SK-N-MC (cell line): Measurements from ENCODE around the gene CCL3.

Experiments used
- DNase-seq: peaks from one replicate; pipeline ENCODE4 v3.0.0-alpha.2; 2011; ENCODE audit warnings: low read depth, low spot score
- H3K27ac ChIP-seq: fragments of 200-600 bp; sonication (generic); 2 replicates; pipeline ENCODE4 v1.5.1; 2016; ENCODE audit warnings: mixed run types
- H3K36me3 ChIP-seq: fragments of 200-600 bp; sonication (generic); 2 replicates; pipeline ENCODE4 v1.6.1; 2017; ENCODE audit warnings: antibody characterized with exemption, low read length, mixed read lengths; ENCODE audit not compliant: insufficient read depth
- H3K4me3 ChIP-seq: fragments of 200-600 bp; sonication (generic); 2 replicates; pipeline ENCODE4 v1.5.1; 2016
- H3K9ac ChIP-seq: fragments of 200-600 bp; sonication (generic); 2 replicates; pipeline ENCODE4 v1.8.0; 2017; ENCODE audit warnings: mixed run types, mixed read lengths; ENCODE audit not compliant: insufficient read length
- H3K9me3 ChIP-seq: fragments of 200-600 bp; sonication (generic); 2 replicates; pipeline ENCODE4 v1.6.1; 2017; ENCODE audit warnings: low read depth, mild to moderate bottlenecking, antibody characterized with exemption, low read length, moderate library complexity, mixed read lengths
- EZH2 ChIP-seq: fragments of 200-600 bp; sonication (generic); IDR thresholded peaks from one replicate; pipeline ENCODE4 v1.6.1; 2017; ENCODE audit warnings: antibody characterized with exemption
- FOXP2 ChIP-seq: optimal IDR thresholded peaks from 2 replicates; pipeline ENCODE3; 2011; ENCODE audit warnings: mild to moderate bottlenecking, moderate library complexity; ENCODE audit not compliant: insufficient read depth; ENCODE audit errors: extremely low read length, control extremely low read depth
- POLR2AphosphoS5 ChIP-seq: IDR thresholded peaks from 2 replicates; pipeline ENCODE4 v1.6.1; 2012; ENCODE audit warnings: mild to moderate bottlenecking, low read depth, low read length, borderline replicate concordance

The CCL3 gene

GRCh38 chr17:36074365-36074764 is 15.6 kb downstream of the CCL3 start:
- Histone ChIP-seq H3K36me3 (no peaks in the 10 kb centered on the region), H3K9me3 (no peaks in the 10 kb centered on the region), H3K4me3 (no peak overlapping the region), H3K9ac (no peak overlapping the region), H3K27ac (no peak overlapping the region)
- DNase-seq: no peak
- TF ChIP-seq EZH2 (no peak), FOXP2 (no peak), POLR2AphosphoS5 (no peak)

GRCh38 chr17:36072431-36073121 is 17.4 kb downstream of the CCL3 start:
- Histone ChIP-seq H3K27ac (no peak overlapping the region), H3K9me3 (no peaks in the 10 kb centered on the region), H3K36me3 (no peaks in the 10 kb centered on the region), H3K4me3 (no peak overlapping the region), H3K9ac (no peak overlapping the region)
- DNase-seq: no peak
- no peak for TF ChIP-seq FOXP2
- no peak for TF ChIP-seq EZH2
- no peak for TF ChIP-seq POLR2AphosphoS5

GRCh38 chr17:36071751-36072150 is 18.2 kb downstream of the CCL3 start:
- Histone ChIP-seq H3K36me3 (no peaks in the 10 kb centered on the region), H3K9ac (no peak overlapping the region), H3K4me3 (no peak overlapping the region), H3K27ac (no peak overlapping the region), H3K9me3 (no peaks in the 10 kb centered on the region)
- no peak for DNase-seq
- TF ChIP-seq FOXP2 (no peak), EZH2 (no peak), POLR2AphosphoS5 (no peak)

GRCh38 chr17:36070427-36070826 is 19.5 kb downstream of the CCL3 start:
- DNase-seq: no peak
- no peak overlapping the region for H3K9ac ChIP-seq
- H3K36me3 ChIP-seq: no peaks in the 10 kb centered on the region
- no peak for TF ChIP-seq EZH2
- TF ChIP-seq POLR2AphosphoS5: no peak
- no peak for TF ChIP-seq FOXP2
- H3K9me3 ChIP-seq: no peaks in the 10 kb centered on the region
- H3K4me3 ChIP-seq: no peak overlapping the region
- no peak overlapping the region for H3K27ac ChIP-seq

GRCh38 chr17:36069136-36069535 is 20.8 kb downstream of the CCL3 start:
- H3K27ac ChIP-seq: no peak overlapping the region
- H3K9ac ChIP-seq: no peak overlapping the region
- H3K4me3 ChIP-seq: no peak overlapping the region
- no peaks in the 10 kb centered on the region for H3K9me3 ChIP-seq
- DNase-seq: no peak
- TF ChIP-seq EZH2 (no peak), POLR2AphosphoS5 (no peak), FOXP2 (no peak)
- no peaks in the 10 kb centered on the region for H3K36me3 ChIP-seq

- Histone ChIP-seq H3K4me3 (no peak overlapping the region), H3K27ac (no peak overlapping the region), H3K9ac (no peak overlapping the region), H3K9me3 (no peaks in the 10 kb centered on the region), H3K36me3 (no peaks in the 10 kb centered on the region)
- DNase-seq: no peak
- TF ChIP-seq POLR2AphosphoS5 (no peak), FOXP2 (no peak), EZH2 (no peak)
These were observed 21.4 kb downstream of the CCL3 start for GRCh38 chr17:36068524-36068923.

- TF ChIP-seq FOXP2: no peak
- TF ChIP-seq EZH2: no peak
- TF ChIP-seq POLR2AphosphoS5: no peak
- Histone ChIP-seq H3K36me3 (no peaks in the 10 kb centered on the region), H3K9ac (no peak overlapping the region), H3K4me3 (no peak overlapping the region), H3K27ac (no peak overlapping the region), H3K9me3 (no peaks in the 10 kb centered on the region)
- DNase-seq: no peak
These were observed 23.5 kb downstream of the CCL3 start for GRCh38 chr17:36066365-36066985.

- Histone ChIP-seq H3K9ac (no peak within 1 kb of the TSS), H3K4me3 (no peak within 1 kb of the TSS), H3K27ac (no peak within 1 kb of the TSS), H3K9me3 (no peaks in the 10 kb centered on the region), H3K36me3 (no peaks in the 10 kb centered on the region)
- no peak for TF ChIP-seq POLR2AphosphoS5
- TF ChIP-seq FOXP2: no peak
- no peak for TF ChIP-seq EZH2
- DNase-seq: no peak
These were observed 26.0 kb downstream of the CCL3 start, which contains the start of gene CCL18 for GRCh38 chr17:36063786-36064541. TSS of gene CCL18 (plus strand) at chr17:36064272. CDS start at chr17:36064343, 71 bp downstream.

- TF ChIP-seq POLR2AphosphoS5: no peak
- no peak for TF ChIP-seq FOXP2
- TF ChIP-seq EZH2: no peak
- Histone ChIP-seq H3K9ac (no peak overlapping the region), H3K9me3 (no peaks in the 10 kb centered on the region), H3K36me3 (no peaks in the 10 kb centered on the region), H3K4me3 (no peak overlapping the region), H3K27ac (no peak overlapping the region)
- no peak for DNase-seq
These were observed 29.1 kb downstream of the CCL3 start for GRCh38 chr17:36060816-36061215.
